ENCODE measurements around the gene CTDSPL2.
"Not testable (repeated sequence)": the region's sequence is repeated elsewhere in the genome, so short reads cannot be mapped to it uniquely, and the experiment has no call there.

Gene CTDSPL2

GRCh38 chr15:44441095-44441501, 13.7 kb downstream of the CTDSPL2 start:
- intact Hi-C loops (cut with DNase I; ENCODE audit: low total_unique reads): no loop called here
- DNase-seq: no peak
- Histone ChIP-seq H3K27ac (no peak overlapping the region), H3K4me3 (no peak overlapping the region), H3K27me3 (no peaks in the 10 kb centered on the region), H3K4me1 (peaks cover 0 to 26% (median 11%) of the 10 kb centered on the region in 4 donors), H3K9me3 (no peaks in the 10 kb centered on the region), H3K36me3 (no peaks in the 10 kb centered on the region)
- TF ChIP-seq CTCF (IDR thresholded peaks at IDR 0.05): no peak

GRCh38 chr15:44443515-44443914, 16.1 kb downstream of the CTDSPL2 start:
- Histone ChIP-seq H3K27ac (no peak overlapping the region), H3K36me3 (peaks cover 0 to 6% (median 0%) of the 10 kb centered on the region in 3 donors), H3K4me3 (no peak overlapping the region), H3K27me3 (no peaks in the 10 kb centered on the region), H3K4me1 (peaks cover 0 to 18% (median 6%) of the 10 kb centered on the region in 4 donors), H3K9me3 (no peaks in the 10 kb centered on the region)
- intact Hi-C loops (cut with DNase I; ENCODE audit: low total_unique reads): no loop called here
- no peak for TF ChIP-seq CTCF (IDR thresholded peaks at IDR 0.05)
- no peak for DNase-seq

- Histone ChIP-seq H3K9me3 (no peaks in the 10 kb centered on the region), H3K36me3 (peaks cover 0 to 6% (median 0%) of the 10 kb centered on the region in 3 donors), H3K27me3 (no peaks in the 10 kb centered on the region), H3K27ac (no peak overlapping the region), H3K4me3 (no peak overlapping the region), H3K4me1 (no peaks in the 10 kb centered on the region)
- no peak for DNase-seq
- no peak for TF ChIP-seq CTCF (IDR thresholded peaks at IDR 0.05)
- intact Hi-C loops (cut with DNase I; ENCODE audit: low total_unique reads): no loop called here
Measured at GRCh38 chr15:44447772-44448376, 20.4 kb downstream of the CTDSPL2 start.

- Histone ChIP-seq H3K4me1 (no peaks in the 10 kb centered on the region), H3K36me3 (peaks cover 0 to 6% (median 0%) of the 10 kb centered on the region in 3 donors), H3K27me3 (no peaks in the 10 kb centered on the region), H3K4me3 (no peak overlapping the region), H3K9me3 (no peaks in the 10 kb centered on the region), H3K27ac (no peak overlapping the region)
- TF ChIP-seq CTCF (IDR thresholded peaks at IDR 0.05): no peak
- intact Hi-C loops (cut with DNase I; ENCODE audit: low total_unique reads): no loop called here
- no peak for DNase-seq
Measured at GRCh38 chr15:44450172-44450571, 22.7 kb downstream of the CTDSPL2 start.

- H3K27me3 ChIP-seq; DNase-seq; H3K4me3 ChIP-seq; H3K9me3 ChIP-seq; intact Hi-C loops (cut with DNase I; ENCODE audit: low total_unique reads); H3K36me3 ChIP-seq; H3K27ac ChIP-seq: not testable (repeated sequence)
- peaks cover 0 to 11% (median 4%) of the 10 kb centered on the region in 4 donors for H3K4me1 ChIP-seq
Measured at GRCh38 chr15:44453578-44454283, 26.3 kb downstream of the CTDSPL2 start.

- H3K27me3 ChIP-seq: no peaks in the 10 kb centered on the region
- TF ChIP-seq CTCF (IDR thresholded peaks at IDR 0.05): no peak
- no peak overlapping the region for H3K4me3 ChIP-seq
- H3K27ac ChIP-seq: no peak overlapping the region
- DNase-seq: no peak
- peaks cover 14 to 30% (median 24%) of the 10 kb centered on the region in 3 donors for H3K36me3 ChIP-seq
- intact Hi-C loops (cut with DNase I; ENCODE audit: low total_unique reads): no loop called here
- peaks cover 0 to 11% (median 4%) of the 10 kb centered on the region in 4 donors for H3K4me1 ChIP-seq
- no peaks in the 10 kb centered on the region for H3K9me3 ChIP-seq
Measured at GRCh38 chr15:44458429-44458828, 31.0 kb downstream of the CTDSPL2 start.
